OCI-LY1 (cell line): ENCODE measurements around the gene ACYP2.

ENCODE experiments used
- H2AFZ ChIP-seq: fragments of 200-600 bp; sonication (generic), shearing (Covaris generic); 2 replicates; pipeline ENCODE4 v1.6.0; 2014; ENCODE audit warnings: antibody characterized with exemption, mild to moderate bottlenecking, low read length
- H3F3A ChIP-seq: fragments of 200-600 bp; sonication (generic), shearing (Covaris generic); 2 replicates; pipeline ENCODE4 v1.6.0; 2014; ENCODE audit warnings: mild to moderate bottlenecking, antibody characterized with exemption, low read length, moderate library complexity; ENCODE audit not compliant: insufficient read depth
- H3K27ac ChIP-seq: fragments of 200-600 bp; sonication (generic); 2 replicates; pipeline ENCODE4 v1.5.1; 2014; ENCODE audit warnings: low read length, mixed run types, mild to moderate bottlenecking, low read depth; ENCODE audit not compliant: poor library complexity, severe bottlenecking
- H3K27me3 ChIP-seq: fragments of 200-600 bp; sonication (generic); 2 replicates; pipeline ENCODE4 v1.6.0; 2014; ENCODE audit warnings: antibody characterized with exemption, mild to moderate bottlenecking, low read length, moderate library complexity; ENCODE audit not compliant: insufficient read depth
- H3K36me3 ChIP-seq: fragments of 200-600 bp; sonication (generic); 2 replicates; pipeline ENCODE4 v1.6.1; 2014; ENCODE audit warnings: mild to moderate bottlenecking, antibody characterized with exemption, low read length, moderate library complexity, mixed read lengths; ENCODE audit not compliant: insufficient read depth
- H3K4me1 ChIP-seq: fragments of 200-600 bp; sonication (generic); 2 replicates; pipeline ENCODE4 v1.5.1; 2014; ENCODE audit warnings: mild to moderate bottlenecking, low read length, moderate library complexity; ENCODE audit not compliant: insufficient read depth, severe bottlenecking
- H3K4me2 ChIP-seq: fragments of 200-600 bp; sonication (generic), shearing (Covaris generic); 2 replicates; pipeline ENCODE4 v1.6.1; 2014; ENCODE audit warnings: low read length
- H3K4me3 ChIP-seq: fragments of 200-600 bp; sonication (generic); 2 replicates; pipeline ENCODE4 v1.5.1; 2014; ENCODE audit warnings: low read length, low read depth, mild to moderate bottlenecking, mixed read lengths; ENCODE audit not compliant: poor library complexity, severe bottlenecking
- H3K79me2 ChIP-seq: fragments of 200-600 bp; shearing (Covaris generic); 2 replicates; pipeline ENCODE4 v1.6.1; 2016; ENCODE audit warnings: mixed run types, low read length, mixed read lengths; ENCODE audit not compliant: insufficient read depth
- H3K9ac ChIP-seq: fragments of 200-600 bp; sonication (generic), shearing (Covaris generic); 2 replicates; pipeline ENCODE4 v1.6.1; 2014; ENCODE audit warnings: mild to moderate bottlenecking, low read length, mixed read lengths
- H3K9me2 ChIP-seq: fragments of 200-600 bp; sonication (generic), shearing (Covaris generic); 2 replicates; pipeline ENCODE4 v1.6.1; 2014; ENCODE audit warnings: low read depth, mild to moderate bottlenecking, low read length, mixed read lengths
- H3K9me3 ChIP-seq: fragments of 200-600 bp; shearing (Covaris generic); 2 replicates; pipeline ENCODE4 v1.6.1; 2014; ENCODE audit warnings: low read length, mixed read lengths
- H4K20me1 ChIP-seq: fragments of 200-600 bp; sonication (generic), shearing (Covaris generic); 2 replicates; pipeline ENCODE4 v1.6.0; 2016; ENCODE audit warnings: mild to moderate bottlenecking, low read length; ENCODE audit not compliant: insufficient read depth
- CTCF ChIP-seq: fragments of 200-600 bp; sonication (generic), shearing (Covaris generic); IDR thresholded peaks from 2 replicates; pipeline ENCODE4 v1.5.1; 2017; ENCODE audit warnings: mild to moderate bottlenecking, antibody characterized with exemption, low read length, moderate library complexity, mixed read lengths
- EZH2 ChIP-seq: fragments of 200-600 bp; sonication (generic), shearing (Covaris generic); IDR thresholded peaks from 2 replicates; pipeline ENCODE4 v1.8.0; 2017; ENCODE audit warnings: borderline replicate concordance, mixed run types, mild to moderate bottlenecking, antibody characterized with exemption, low read length, moderate library complexity, mixed read lengths

ACYP2 gene

GRCh38 chr2:54240515-54241469, 125.4 kb downstream of the ACYP2 start:
- Histone ChIP-seq H3K27me3 (no peaks in the 10 kb centered on the region), H3K4me3 (no peak overlapping the region), H3K27ac (no peak overlapping the region), H3F3A (no peaks in the 10 kb centered on the region), H2AFZ (no peak overlapping the region), H3K4me2 (no peak overlapping the region), H3K9me2 (no peaks in the 10 kb centered on the region), H3K4me1 (no peaks in the 10 kb centered on the region), H3K9ac (no peak overlapping the region), H3K9me3 (no peaks in the 10 kb centered on the region), H4K20me1 (no peaks in the 10 kb centered on the region), H3K79me2 (no peaks in the 10 kb centered on the region), H3K36me3 (no peaks in the 10 kb centered on the region)
- TF ChIP-seq CTCF (no peak), EZH2 (no peak)

- H3F3A ChIP-seq: no peaks in the 10 kb centered on the region
- H3K9me3 ChIP-seq: no peaks in the 10 kb centered on the region
- no peaks in the 10 kb centered on the region for H3K9me2 ChIP-seq
- H4K20me1 ChIP-seq: no peaks in the 10 kb centered on the region
- H3K4me1 ChIP-seq: no peaks in the 10 kb centered on the region
- H3K9ac ChIP-seq: no peak overlapping the region
- H3K4me2 ChIP-seq: no peak overlapping the region
- H3K4me3 ChIP-seq: no peak overlapping the region
- no peaks in the 10 kb centered on the region for H3K79me2 ChIP-seq
- H2AFZ ChIP-seq: no peak overlapping the region
- TF ChIP-seq EZH2 (no peak), CTCF (no peak)
- no peak overlapping the region for H3K27ac ChIP-seq
- no peaks in the 10 kb centered on the region for H3K27me3 ChIP-seq
- H3K36me3 ChIP-seq: no peaks in the 10 kb centered on the region
Observed at GRCh38 chr2:54247115-54247514, 131.7 kb downstream of the ACYP2 start.

- no peaks in the 10 kb centered on the region for H3K9me2 ChIP-seq
- TF ChIP-seq EZH2: no peak
- no peak for TF ChIP-seq CTCF
- H3K9ac ChIP-seq: no peak overlapping the region
- no peak overlapping the region for H3K27ac ChIP-seq
- H3K4me3 ChIP-seq: no peak overlapping the region
- H3K36me3 ChIP-seq: no peaks in the 10 kb centered on the region
- no peaks in the 10 kb centered on the region for H3K4me1 ChIP-seq
- H2AFZ ChIP-seq: no peak overlapping the region
- no peaks in the 10 kb centered on the region for H3K27me3 ChIP-seq
- no peaks in the 10 kb centered on the region for H3K79me2 ChIP-seq
- no peak overlapping the region for H3K4me2 ChIP-seq
- no peaks in the 10 kb centered on the region for H3F3A ChIP-seq
- H4K20me1 ChIP-seq: no peaks in the 10 kb centered on the region
- H3K9me3 ChIP-seq: no peaks in the 10 kb centered on the region
Observed at GRCh38 chr2:54249629-54250028, 134.2 kb downstream of the ACYP2 start.
